HepG2 (cell line): Measurements from ENCODE around the gene PIEZO2. TPM values are rescaled to one million over a fixed set of nuclear protein-coding genes. Genes with fewer than 3 reads are reported as not detected.

ENCODE experiments used
- GTF2F1 ChIP-seq: fragments of 150-350 bp; IDR thresholded peaks from 2 replicates; pipeline ENCODE4 v1.6.1; 2014; ENCODE audit warnings: low read length
- HCFC1 ChIP-seq: fragments of 150-350 bp; IDR thresholded peaks from 2 replicates; pipeline ENCODE4 v1.6.1; 2014; ENCODE audit warnings: low read depth, low read length
- PCBP1 ChIP-seq: fragments of 200-400 bp; formaldehyde crosslinking; IDR thresholded peaks from 2 replicates; pipeline ENCODE4 v1.6.1; 2017; ENCODE audit warnings: mild to moderate bottlenecking, low read depth, low read length, borderline replicate concordance
- PRDM15 ChIP-seq: sonication (generic); formaldehyde crosslinking; IDR thresholded peaks from 2 replicates; pipeline ENCODE4 v1.4.0; 2020; ENCODE audit warnings: missing genetic modification reagents
- RBFOX2 ChIP-seq: fragments of 200-400 bp; formaldehyde crosslinking; IDR thresholded peaks from 2 replicates; pipeline ENCODE4 v1.6.1; 2017; ENCODE audit warnings: low read depth, mild to moderate bottlenecking, low read length
- RFX1 ChIP-seq: fragments of 450-650 bp; IDR thresholded peaks from 2 replicates; pipeline ENCODE4 v1.6.1; 2017
- SIX4 ChIP-seq: sonication (generic); formaldehyde crosslinking; IDR thresholded peaks from 2 replicates; pipeline ENCODE4 v1.4.0; 2020; ENCODE audit warnings: missing genetic modification reagents
- SMAD3 ChIP-seq: sonication (generic); formaldehyde crosslinking; IDR thresholded peaks from 2 replicates; pipeline ENCODE4 v1.4.0; 2020; ENCODE audit warnings: missing genetic modification reagents
- SMC3 ChIP-seq: IDR thresholded peaks from 2 replicates; pipeline ENCODE4 v1.6.1; 2011; ENCODE audit warnings: low read length, improper control_type of control experiment
- TFDP1 ChIP-seq: IDR thresholded peaks from 2 replicates; pipeline ENCODE4 v1.6.1; 2016; ENCODE audit warnings: missing compliant biosample characterization, missing genetic modification reagents, borderline replicate concordance
- THAP8 ChIP-seq: sonication (generic); formaldehyde crosslinking; IDR thresholded peaks from 2 replicates; pipeline ENCODE4 v1.5.1; 2020; ENCODE audit warnings: missing genetic modification reagents, mild to moderate bottlenecking, borderline replicate concordance
- ZNF232 ChIP-seq: sonication (generic); formaldehyde crosslinking; IDR thresholded peaks from 2 replicates; pipeline ENCODE4 v1.4.0; 2020; ENCODE audit warnings: missing genetic modification reagents, borderline replicate concordance
- ZNF333 ChIP-seq: sonication (generic); formaldehyde crosslinking; IDR thresholded peaks from 2 replicates; pipeline ENCODE4 v1.4.0; 2020; ENCODE audit warnings: mild to moderate bottlenecking, missing genetic modification reagents, borderline replicate concordance
- ZNF44 ChIP-seq: sonication (generic); formaldehyde crosslinking; IDR thresholded peaks from 2 replicates; pipeline ENCODE4 v1.5.1; 2020; ENCODE audit warnings: mild to moderate bottlenecking, missing genetic modification reagents
- ZNF446 ChIP-seq: sonication (generic); formaldehyde crosslinking; IDR thresholded peaks from 2 replicates; pipeline ENCODE4 v1.5.0; 2020; ENCODE audit warnings: mild to moderate bottlenecking, missing genetic modification reagents
- ZNF616 ChIP-seq: sonication (generic); formaldehyde crosslinking; IDR thresholded peaks from 2 replicates; pipeline ENCODE4 v1.5.0; 2020; ENCODE audit warnings: low read depth, mild to moderate bottlenecking, missing genetic modification reagents
- ZNF703 ChIP-seq: sonication (generic); formaldehyde crosslinking; IDR thresholded peaks from 2 replicates; pipeline ENCODE4 v1.5.1; 2020; ENCODE audit warnings: missing genetic modification reagents, mild to moderate bottlenecking, moderate library complexity, borderline replicate concordance
- ZNF878 ChIP-seq: sonication (generic); formaldehyde crosslinking; IDR thresholded peaks from 2 replicates; pipeline ENCODE4 v1.8.1; 2023; ENCODE audit warnings: mild to moderate bottlenecking, missing genetic modification reagents, moderate library complexity
- polyA plus RNA-seq, 8 experiments: library from polyadenylated mRNA; depleted of rRNA in 3 of 8; stranded (reverse) in 7 of 8; unstranded in 1 of 8; fragments of >200 nt; fragmentation: Illumina TruSeq in 4 of 8; extraction: Trizol in 4 of 8; gene quantifications; 2 replicates each; pipeline versions ENCODE4 v1.2.1 to v1.2.3, GENCODE V29; 2011 to 2016; ENCODE audit warnings: low read depth in 4 of 8, missing spikeins in 1 of 8, mixed read lengths in 1 of 8; ENCODE audit not compliant: insufficient read depth in 1 of 8
- total RNA-seq, 5 experiments: library from RNA; depleted of rRNA; stranded (reverse); fragments of >200 nt; fragmentation: Illumina TruSeq; extraction: Trizol; gene quantifications; 2 replicates each; pipeline ENCODE4 v1.2.3, GENCODE V29; 2016; ENCODE audit warnings: low read depth in 1 of 5
- TF ChIP-seq, protein P1 (sequence below): sonication (generic); formaldehyde crosslinking; IDR thresholded peaks from 2 replicates; pipeline ENCODE4 v1.4.0; 2020; ENCODE audit warnings: missing genetic modification reagents, borderline replicate concordance
- TF ChIP-seq, protein P2 (sequence below): IDR thresholded peaks from 2 replicates; pipeline ENCODE4 v1.6.1; 2016; ENCODE audit warnings: missing compliant biosample characterization, missing genetic modification reagents, borderline replicate concordance

The PIEZO2 gene
- total and polyA plus RNA-seq, 2 of the 13 experiments (the other 11 are each of a cell fraction or from before 2014, with no cell fraction given): 15.2 to 27.2 TPM

- TF ChIP-seq PRDM15 (CRISPR knock-in tag) (no peak), SIX4 (no peak), SMAD3 (CRISPR knock-in tag) (no peak), ZNF44 (no peak), THAP8 (no peak), ZNF616 (CRISPR knock-in tag) (no peak), ZNF703 (CRISPR knock-in tag) (0 out of 2 replicates have a peak, but pooled peaks have one; percentile 55), ZNF878 (CRISPR knock-in tag) (peak; percentile 28; the same call in 1 of the 2 replicates), GTF2F1 (no peak), RFX1 (no peak), TFDP1 (CRISPR knock-in tag) (no peak), ZNF333 (CRISPR knock-in tag) (0 out of 2 replicates have a peak, but pooled peaks have one; percentile 21), HCFC1 (no peak), PCBP1 (no peak), ZNF446 (CRISPR knock-in tag) (0 out of 2 replicates have a peak, but pooled peaks have one; percentile 23), ZNF232 (CRISPR knock-in tag) (no peak), SMC3 (no peak), RBFOX2 (no peak)
- TF ChIP-seq, protein P1, sequence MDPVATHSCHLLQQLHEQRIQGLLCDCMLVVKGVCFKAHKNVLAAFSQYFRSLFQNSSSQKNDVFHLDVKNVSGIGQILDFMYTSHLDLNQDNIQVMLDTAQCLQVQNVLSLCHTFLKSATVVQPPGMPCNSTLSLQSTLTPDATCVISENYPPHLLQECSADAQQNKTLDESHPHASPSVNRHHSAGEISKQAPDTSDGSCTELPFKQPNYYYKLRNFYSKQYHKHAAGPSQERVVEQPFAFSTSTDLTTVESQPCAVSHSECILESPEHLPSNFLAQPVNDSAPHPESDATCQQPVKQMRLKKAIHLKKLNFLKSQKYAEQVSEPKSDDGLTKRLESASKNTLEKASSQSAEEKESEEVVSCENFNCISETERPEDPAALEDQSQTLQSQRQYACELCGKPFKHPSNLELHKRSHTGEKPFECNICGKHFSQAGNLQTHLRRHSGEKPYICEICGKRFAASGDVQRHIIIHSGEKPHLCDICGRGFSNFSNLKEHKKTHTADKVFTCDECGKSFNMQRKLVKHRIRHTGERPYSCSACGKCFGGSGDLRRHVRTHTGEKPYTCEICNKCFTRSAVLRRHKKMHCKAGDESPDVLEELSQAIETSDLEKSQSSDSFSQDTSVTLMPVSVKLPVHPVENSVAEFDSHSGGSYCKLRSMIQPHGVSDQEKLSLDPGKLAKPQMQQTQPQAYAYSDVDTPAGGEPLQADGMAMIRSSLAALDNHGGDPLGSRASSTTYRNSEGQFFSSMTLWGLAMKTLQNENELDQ (CRISPR knock-in tag): no peak
- TF ChIP-seq, protein P2, sequence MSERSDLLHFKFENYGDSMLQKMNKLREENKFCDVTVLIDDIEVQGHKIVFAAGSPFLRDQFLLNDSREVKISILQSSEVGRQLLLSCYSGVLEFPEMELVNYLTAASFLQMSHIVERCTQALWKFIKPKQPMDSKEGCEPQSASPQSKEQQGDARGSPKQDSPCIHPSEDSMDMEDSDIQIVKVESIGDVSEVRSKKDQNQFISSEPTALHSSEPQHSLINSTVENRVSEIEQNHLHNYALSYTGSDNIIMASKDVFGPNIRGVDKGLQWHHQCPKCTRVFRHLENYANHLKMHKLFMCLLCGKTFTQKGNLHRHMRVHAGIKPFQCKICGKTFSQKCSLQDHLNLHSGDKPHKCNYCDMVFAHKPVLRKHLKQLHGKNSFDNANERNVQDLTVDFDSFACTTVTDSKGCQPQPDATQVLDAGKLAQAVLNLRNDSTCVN (CRISPR knock-in tag): no peak
These were observed 509 bp downstream of the PIEZO2 start (continued) for GRCh38 chr18:11148680-11149440.
